Stimulated activated CD4-positive, alpha-beta T cell treated with anti-CD3 and anti-CD28 coated beads, Interleukin-4, amount 100 ng/mL, for 1 hour (primary cell): ENCODE data around the gene ACSM6.

ENCODE experiments used
- DNase-seq: peaks from one replicate; pipeline ENCODE4 v3.0.0-alpha.2; 2020

The ACSM6 gene

DNA sequence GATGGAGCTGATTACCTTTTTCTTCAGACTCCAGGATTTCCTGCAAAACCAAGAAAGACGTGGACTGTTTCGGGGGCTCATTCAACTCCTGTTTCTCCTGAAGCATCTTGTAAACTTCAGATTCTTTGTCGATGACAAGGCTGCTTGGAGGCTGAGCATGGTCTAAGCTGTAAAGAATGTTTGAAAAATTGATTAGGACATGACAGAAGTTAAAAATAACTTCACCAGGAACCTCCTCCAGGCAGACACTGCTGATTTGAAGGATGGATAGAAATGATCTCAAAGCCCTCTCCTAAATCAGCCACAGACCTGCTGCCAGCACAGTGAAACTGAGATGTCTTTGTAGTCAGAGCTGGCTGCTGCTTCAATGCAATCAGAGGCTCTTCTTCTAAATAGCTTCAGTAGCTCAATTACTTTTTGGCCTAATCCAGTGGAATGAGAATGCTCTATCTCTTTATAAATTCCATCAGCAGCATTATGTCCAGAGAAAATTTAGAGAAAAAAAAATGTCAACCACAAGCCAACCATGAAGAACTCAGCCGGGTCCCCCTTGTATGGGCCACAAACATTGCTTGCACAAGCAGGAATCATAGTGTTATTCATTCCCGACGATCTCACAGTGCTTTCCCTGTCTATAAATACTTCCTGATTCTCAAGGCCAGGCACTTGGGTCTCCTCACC lies 53.3 kb downstream of the ACSM6 start:
- DNase-seq, result no peak

DNA sequence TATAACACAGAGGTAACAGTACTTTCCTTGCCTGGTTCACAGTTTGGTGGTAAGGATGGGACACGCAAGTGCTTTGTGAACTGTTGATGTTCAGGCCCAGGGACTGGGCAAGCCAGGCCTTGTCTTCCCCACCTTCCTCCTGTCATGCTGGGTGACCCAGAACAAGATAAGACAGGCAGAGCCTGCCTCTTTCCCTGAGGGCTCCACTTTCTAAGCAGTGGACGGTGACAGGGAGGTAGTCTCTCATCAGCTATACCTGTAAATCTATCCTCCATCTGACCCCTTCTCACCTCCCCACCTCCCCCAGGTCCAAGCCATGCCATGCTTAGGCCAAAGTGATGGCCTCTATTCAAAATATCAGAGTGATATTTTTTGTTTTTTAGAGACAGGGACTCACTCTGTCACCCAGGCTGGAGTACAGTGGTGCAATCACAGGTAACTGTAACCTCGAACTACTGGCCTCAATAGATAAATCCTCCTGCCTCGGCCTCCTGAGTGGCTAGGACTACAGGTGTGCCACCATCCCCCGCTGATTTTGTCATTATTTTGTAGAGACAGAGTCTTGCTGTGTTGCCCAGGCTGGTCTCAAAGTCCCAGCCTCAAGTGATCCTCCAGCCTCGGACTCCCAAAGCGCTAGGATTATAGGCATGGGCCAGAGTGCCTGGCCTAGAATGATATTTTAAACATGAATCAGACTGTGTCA lies 54.0 kb downstream of the ACSM6 start:
- no peak for DNase-seq

DNA sequence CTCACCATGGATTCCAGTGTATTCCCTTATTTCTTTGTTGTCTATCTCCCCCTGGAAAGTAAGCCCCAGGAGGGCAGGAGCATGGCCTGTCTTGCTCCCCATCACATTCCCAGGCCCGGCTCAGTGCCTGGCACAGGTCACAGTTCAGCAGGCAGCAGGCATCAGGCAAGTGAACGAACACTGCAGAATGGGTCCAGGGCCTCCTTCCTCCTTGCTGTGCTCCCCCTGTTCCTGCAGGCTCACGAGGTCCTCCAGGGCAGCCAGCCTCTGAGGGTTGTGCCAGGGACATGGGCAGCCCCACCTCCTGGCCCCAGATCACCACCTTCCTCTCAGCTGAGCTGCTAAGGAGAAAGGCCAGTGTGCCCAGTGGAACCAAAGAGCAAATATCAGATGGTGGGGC lies 55.0 kb downstream of the ACSM6 start:
- no peak for DNase-seq

DNA sequence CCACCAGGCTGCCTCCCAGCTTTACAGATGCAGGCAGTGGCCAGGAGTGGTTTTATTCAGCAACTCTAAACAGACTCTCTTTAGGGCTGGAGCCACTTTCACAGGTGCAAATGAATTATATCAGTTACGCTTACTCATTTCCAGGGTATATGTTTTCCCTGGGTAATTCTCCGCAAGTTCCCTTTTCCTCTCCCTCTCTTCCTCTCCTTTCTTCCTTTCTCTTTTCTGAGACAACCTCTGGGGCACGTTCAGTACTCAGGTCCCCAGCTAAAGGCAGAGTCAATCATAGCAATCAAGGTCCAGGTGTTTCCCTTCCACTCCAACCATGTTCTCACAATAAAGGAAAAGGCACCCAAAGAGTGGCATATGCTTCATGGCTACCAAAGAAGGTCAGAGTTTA lies 55.4 kb downstream of the ACSM6 start:
- no peak for DNase-seq

DNA sequence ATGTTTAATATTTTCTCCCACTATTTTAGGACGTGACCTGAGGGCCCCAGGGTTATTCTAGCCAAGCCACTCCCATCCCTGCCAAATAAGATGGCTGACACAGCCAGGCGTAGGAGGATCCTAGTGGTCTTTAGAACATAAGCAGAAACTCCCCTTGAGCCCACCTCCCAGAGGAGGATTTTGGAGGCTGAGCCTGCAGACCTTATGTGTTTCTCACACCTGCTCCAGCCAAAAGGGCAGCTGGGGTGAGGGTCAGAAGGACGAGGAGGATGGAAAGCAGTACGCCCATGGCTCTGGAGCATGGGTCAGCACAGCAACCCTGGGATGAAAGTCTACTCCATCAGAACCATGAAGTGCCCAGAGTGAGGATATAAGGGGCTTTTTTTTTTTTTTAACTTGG lies 56.8 kb downstream of the ACSM6 start:
- DNase-seq, result no peak

DNA sequence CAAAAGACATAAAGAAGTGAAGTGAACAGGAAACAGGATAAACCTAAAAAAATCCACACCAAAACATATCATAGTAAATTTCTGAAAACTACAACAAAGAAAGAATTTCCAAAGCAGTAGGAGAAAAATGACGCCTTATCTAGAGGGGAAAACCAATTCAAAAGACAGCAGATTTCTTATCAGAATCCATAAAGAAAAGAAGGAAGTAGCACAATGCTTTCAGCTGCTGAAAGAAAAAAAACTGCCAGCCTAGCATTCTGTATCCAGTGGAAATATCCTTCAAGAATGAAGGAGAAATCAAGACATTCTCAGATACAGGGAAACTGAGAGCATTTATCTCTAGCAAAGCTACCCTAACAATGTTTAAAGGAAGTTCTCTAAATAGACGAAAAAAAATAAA lies 59.0 kb downstream of the ACSM6 start:
- no peak for DNase-seq

DNA sequence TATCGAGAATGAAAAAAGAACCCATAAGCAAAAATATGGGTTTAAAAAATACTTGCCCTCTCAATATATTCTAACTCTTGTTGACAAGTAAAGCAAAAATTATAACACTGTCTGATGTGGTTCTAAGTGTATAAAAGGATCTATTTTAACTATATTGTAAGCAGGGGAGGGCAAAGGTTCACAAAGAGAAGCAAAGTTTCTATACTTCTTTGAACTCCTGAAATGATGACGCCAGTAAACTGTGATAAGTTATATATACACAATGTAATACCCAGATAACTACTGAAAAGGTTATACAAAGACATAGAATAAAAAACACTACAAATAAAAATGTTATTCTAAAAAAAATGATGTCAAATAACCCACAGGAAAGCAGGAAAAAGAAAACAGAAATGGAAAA lies 59.6 kb downstream of the ACSM6 start:
- DNase-seq, result no peak

DNA sequence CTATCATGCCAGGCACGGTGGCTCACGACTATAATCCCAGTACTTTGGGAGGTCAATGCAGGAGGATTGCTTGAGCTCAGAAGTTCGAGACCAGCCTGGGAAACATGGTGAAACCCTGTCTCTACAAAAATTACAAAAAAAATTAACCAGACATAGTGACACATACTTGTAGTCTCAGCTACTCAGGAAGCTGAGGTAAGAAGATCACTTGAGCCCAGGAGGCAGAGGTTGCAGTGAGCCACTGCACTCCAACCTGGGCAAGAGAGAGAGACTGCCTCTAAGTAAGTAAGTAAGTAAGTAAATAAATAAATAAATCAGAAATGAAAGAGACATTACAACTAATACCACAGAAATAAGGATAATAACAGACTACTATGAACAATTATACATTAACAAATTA lies 60.6 kb downstream of the ACSM6 start:
- no peak for DNase-seq

DNA sequence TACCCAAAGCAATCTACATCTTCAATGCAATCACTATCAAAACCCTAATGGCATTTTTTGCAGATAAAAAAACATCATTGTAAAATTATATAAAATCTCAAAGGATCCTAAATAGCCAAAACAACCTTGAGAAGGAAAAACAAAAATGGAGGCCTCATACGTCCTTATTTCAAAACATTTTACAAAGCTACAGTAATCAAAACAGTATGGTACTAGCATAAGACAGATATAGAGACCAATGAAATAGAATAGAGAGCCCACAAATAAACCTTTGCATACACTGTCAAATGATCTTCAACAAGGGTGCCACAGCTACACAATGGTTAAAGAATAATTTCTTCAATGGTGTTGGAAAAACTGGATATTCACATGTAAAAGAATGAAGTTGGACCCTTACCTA lies 62.2 kb downstream of the ACSM6 start:
- no peak for DNase-seq

DNA sequence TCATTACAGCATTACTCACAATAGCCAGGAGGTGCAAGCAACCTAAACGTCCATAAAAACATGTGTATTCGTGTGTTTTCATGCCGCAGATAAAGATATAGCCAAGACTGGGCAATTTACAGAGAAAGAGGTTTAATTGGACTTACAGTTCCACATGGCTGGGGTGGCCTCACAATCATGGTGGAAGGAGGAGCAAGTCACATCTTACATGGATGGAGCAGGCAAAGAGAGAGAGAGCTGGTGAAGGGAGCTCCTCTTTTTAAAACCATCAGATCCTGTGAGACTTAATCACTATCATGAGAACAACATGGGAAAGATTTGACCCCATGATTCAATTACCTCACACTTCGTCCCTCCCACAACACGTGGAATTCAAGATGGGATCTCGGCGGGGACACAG lies 63.8 kb downstream of the ACSM6 start:
- DNase-seq, result no peak

DNA sequence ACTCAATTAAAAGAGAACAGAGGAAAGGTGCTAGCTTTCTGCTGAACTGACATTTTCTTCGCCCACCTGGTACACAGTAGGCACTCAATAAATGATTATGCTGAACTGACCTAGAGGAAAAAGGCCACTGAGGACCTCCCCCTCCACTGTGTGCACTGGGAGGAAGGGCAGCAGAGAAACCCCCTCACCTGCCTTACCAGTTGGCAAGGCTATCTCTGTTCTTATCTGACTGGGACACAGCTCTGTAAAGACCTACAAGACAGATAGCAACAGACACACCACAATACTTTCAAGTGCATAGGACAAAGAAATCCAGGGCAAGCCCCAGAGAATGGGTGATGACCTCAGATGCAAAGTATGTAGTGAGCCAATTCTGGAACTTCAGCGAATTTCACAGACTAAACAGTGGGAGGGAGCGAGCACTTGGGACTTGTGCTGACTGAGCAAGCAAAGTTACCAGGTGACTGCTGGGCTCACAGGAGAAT lies 66.4 kb downstream of the ACSM6 start:
- no peak for DNase-seq

DNA sequence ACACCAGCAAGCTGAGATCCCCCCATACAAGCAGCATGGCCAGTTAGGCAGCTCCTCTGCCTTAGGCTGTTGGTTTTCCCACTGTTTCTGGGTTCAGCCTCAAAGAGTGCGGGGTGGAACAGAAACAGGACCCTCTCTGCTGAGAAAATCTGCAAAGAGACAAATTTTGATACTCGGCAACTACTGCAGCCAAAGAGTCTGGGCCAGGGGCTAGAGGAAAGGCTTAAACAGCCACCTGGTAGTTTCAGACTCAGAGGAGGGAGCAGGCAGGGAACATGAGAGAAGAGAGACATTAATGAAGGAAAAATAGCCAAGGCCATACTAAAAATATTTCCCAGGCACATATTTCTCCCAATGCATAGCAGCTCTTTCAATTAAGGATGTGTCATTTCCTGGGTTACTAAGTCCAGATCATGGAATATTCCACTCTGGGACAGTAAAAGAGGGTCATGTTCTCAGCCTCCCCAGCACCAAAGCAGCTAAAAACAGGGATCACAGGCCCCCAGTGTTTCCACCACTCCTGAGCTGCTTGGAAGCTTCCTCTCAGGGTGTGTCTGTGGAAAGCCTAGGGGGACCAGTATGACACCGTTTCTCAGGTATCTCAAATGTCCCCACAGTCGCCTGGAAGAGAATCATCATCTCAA lies 67.0 kb downstream of the ACSM6 start:
- DNase-seq, result no peak

DNA sequence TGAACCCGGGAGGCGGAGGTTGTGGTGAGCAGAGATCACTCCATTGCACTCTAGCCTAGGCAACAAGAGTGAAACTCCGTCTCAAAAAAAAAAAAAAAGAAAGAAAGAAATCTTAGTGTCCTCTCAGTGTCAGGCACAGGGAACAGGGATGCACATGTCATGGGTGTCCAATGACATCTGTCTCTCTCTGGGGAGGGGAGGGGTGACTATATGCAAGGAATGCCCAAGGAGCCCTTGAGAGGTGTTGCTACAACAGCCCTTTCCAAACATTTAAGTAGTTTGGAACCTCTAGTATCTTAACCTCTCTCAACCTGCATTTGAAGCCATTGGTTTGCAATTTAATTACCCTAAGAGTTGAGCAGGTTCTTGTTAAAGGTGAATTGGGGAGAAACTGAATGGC lies 67.9 kb downstream of the ACSM6 start:
- DNase-seq, result no peak

DNA sequence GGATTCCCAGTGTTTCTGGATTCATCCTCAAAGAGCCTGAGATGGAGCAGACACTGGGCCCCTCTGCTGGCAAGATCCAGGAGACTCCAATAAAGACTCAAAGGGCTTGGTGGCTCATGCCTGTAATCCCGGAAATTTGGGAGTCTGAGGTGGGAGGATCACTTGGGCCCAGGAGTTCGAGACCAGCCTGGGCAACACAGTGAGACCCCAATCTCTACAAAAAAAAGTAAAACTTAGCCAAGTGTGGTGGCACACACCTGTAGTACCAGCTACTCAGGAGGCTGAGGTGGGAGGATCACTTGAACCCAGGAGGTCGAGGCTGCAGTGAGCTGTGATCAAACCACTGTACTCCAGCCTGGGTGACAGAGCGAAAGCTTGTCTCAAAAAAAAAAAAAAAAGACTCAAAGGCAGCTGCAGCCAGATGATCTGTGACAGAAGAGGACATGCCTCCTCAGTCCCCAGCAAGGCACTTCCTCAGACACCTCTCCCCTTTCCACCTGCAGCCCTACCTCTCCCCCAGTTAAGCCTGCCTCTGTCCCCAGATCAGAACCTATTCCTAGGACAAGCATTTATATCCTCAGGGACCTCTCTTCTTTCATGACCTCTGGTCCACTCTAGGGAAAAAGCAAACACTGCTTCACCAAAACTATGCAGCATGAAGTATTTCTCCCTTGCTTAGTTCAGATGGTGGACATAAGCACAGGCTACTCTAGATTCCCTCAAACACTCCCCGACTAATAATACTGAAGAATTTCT lies 68.9 kb downstream of the ACSM6 start:
- no peak for DNase-seq

DNA sequence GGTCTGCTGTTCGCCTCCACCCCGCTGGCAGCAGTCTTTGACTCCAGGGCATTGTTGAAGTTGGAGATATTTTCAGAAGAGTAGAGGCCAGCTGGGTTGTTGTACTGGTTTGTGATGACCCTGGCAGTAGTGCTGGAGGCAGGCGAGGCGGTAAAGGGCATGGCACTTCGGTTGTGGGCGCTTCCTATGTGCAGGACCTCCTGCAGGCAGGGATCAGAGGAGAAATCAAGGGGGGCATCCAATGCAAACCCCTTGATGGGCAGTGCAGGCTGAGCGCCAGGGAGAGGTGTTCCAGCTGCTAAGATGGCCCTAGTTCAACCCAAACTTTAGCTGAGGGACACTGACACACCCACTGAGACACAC lies 69.8 kb downstream of the ACSM6 start:
- no peak for DNase-seq

DNA sequence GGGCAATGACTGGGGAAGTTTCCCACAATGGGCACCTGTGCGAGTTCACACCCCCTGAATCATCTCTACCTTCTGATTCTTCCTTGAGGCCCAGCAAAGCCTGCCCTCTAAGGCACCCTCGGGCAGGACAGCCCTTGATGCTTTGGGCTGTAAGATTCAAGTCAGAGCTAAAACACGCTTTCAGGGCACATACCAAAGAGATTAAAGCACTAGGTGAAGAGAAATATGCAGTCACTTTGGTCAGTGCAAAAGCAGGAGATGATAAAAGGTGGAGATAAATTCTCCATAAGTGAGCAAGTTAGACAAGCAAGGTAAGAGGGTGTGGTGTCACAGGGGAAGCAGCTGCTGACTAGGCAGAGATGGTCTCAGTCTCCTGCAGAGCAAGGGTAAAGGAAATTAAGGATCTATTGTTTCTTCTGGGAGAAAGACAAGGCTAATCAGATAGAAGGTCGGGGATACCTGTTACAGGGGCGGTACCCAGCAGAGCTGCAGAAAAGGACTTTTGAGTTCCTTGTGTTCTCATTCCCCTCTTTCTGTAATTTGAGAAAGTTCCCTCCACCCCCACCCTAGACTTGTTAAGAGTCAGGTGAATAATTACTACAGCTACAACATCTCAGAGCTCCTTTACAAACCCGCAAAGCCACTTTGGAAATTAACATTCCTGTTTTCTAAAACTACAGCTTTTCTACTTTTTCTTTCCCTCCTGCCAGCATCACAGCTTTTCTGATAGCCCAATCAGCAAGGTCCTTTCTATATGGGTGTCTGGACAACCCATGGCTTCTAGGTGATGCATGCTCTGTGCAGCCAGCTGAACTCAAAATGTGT lies 70.4 kb downstream of the ACSM6 start:
- DNase-seq, result no peak

DNA sequence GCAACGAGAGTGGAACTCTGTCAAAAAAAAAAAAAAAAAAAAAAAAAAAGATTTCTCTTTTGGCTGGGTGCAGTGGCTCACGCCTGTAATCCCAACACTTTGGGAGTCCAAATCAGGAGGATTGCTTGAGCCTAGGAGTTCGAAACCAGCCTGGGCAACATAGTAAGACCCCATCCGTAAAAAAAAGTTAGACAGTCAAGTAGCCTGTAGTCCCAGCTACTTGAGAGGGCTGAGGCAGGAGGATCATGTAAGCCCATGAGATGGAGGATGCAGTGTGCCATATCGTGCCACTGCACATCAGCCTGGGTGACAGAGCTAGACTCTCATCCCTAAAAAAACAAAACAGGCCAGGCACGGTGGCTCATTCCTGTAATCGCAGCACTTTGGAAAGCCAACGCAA lies 71.5 kb downstream of the ACSM6 start:
- no peak for DNase-seq

DNA sequence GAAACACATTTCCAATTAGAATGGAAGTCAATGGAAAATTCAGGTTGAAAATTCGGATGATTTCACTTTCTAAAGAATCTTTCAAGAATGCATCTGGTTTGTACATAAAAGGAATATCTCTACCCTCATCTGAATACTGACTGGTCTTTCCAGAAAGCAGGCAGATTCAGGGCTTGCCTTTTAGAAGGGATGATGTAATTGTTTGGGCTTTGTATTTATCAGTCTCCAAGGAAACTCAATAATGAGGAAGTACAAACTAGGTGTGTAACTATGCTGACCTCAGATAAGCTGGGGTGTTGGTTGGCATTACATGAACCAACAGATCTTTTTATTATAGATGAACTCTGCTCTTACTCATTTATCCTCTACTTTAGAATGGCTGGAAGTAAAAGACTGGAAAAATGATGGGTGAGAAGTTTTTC lies 72.6 kb downstream of the ACSM6 start:
- DNase-seq, result no peak

DNA sequence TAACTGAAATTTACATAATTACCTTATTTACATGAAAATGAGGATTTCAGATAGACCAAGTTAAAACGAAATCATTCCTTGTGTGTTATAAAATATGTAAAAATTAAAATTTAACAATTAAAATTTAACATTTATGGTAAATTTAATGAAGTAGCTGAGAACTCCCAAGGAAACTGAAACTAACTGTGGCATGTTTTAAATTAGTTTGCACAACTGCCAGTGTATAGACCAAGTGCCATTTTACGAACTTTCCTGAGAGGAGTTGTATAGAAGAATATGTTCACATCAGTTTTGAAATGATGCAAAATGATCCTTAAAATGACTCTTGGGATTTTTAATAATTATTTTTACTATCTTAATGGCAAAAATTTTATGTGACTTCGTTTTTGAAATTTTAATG lies 73.2 kb downstream of the ACSM6 start:
- DNase-seq, result no peak

DNA sequence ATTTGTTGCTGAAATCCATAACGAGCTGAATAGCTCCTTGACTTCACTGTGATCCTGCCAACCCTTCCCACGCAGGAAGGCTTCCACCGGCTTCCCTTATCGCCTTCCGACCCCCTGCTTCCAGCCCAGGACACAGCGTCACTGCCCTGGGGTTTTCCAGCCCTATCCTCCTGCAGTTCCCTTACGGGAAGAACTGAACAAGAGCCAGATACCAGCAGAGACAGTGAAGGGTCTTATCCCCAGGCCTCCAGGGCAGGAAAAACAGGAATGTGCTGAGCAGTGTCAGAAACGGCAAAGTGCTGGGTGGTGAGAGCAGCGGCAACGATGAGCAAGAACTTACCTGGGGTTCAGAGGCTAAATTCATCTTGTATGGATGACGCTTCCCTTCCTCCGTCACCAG lies 74.4 kb downstream of the ACSM6 start:
- no peak for DNase-seq

DNA sequence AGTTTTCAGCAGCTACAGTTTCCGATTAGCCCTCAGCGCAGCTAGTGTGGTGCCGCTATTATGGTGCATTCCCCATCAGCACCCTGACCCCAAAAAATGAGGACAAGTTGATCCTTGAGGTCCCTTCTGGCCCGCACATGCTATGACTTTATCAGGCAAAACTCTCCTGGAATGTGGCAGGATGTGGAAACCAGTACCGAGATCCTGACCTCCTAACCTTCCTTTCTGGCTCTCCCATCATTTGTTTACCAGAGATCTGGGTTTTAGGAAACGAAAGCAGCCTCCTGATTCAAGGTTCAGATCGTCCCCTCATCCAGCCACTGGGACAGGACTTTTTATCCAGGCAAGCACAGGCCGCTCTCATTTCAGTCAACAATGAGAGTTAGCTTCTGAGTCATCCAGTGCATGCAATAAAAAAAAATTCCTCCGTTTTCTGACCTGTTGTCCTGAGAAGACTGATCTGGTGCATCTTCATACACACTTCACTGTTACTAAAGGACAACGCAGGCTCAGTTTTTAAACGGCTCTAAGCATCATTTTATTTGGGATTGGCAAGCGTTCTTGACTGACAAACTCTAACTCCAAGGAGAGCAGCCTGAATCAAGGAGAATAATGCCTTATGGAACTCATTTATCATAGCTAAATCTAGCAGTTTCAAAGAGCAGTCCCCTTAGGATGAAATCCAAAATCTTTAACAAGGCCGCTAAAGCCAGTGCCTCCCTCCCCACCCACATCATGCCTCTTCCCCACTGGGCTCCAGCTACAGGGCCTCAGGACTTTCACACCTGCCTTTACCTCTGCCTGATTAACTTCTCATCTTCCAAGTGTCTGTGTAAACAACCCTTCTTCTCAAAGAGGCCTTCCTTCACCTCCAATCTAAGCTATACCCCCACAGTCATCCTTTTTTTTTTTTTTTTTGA lies 79.6 kb downstream of the ACSM6 start:
- DNase-seq, result no peak
